HepG2 (cell line): ENCODE data around the gene MYL11. TPM values are rescaled to one million over a fixed set of nuclear protein-coding genes. Genes with fewer than 3 reads are reported as not detected.
A peak's percentile ranks its signal among the peaks of the same experiment; 100 is the strongest.

Source experiments
- ARID2 ChIP-seq: sonication (generic); formaldehyde crosslinking; IDR thresholded peaks from 2 replicates; pipeline ENCODE4 v1.8.1; 2022; ENCODE audit warnings: mild to moderate bottlenecking, missing genetic modification reagents, borderline replicate concordance
- ATM ChIP-seq: fragments of 450-650 bp; IDR thresholded peaks from 2 replicates; pipeline ENCODE4 v1.7.1; 2017; ENCODE audit warnings: mild to moderate bottlenecking, borderline replicate concordance
- CHD2 ChIP-seq: IDR thresholded peaks from 2 replicates; pipeline ENCODE4 v1.6.1; 2011; ENCODE audit warnings: low read depth, low read length, improper control_type of control experiment
- DPF2 ChIP-seq: sonication (generic); formaldehyde crosslinking; IDR thresholded peaks from 2 replicates; pipeline ENCODE4 v1.4.0; 2020; ENCODE audit warnings: mild to moderate bottlenecking, low read depth, missing genetic modification reagents, borderline replicate concordance
- HDAC6 ChIP-seq: fragments of 200-600 bp; sonication (generic); IDR thresholded peaks from 2 replicates; pipeline ENCODE4 v1.7.0; 2017; ENCODE audit warnings: mild to moderate bottlenecking, antibody characterized with exemption, low read length, low read depth
- KDM3A ChIP-seq: IDR thresholded peaks from 2 replicates; pipeline ENCODE4 v1.6.1; 2018; ENCODE audit warnings: low read depth, missing compliant biosample characterization
- LCORL ChIP-seq, 2 experiments: fragments of 450-650 bp in 1 of 2; sonication (generic) in 1 of 2; formaldehyde crosslinking in 1 of 2; IDR thresholded peaks; 2 replicates each; pipeline versions ENCODE4 v1.5.0 to v1.6.1; 2017 to 2020; ENCODE audit warnings: antibody characterized with exemption in 1 of 2, missing genetic modification reagents in 1 of 2
- MBNL3 ChIP-seq: fragments of 250-450 bp; sonication (Bioruptor Pico); conservative IDR thresholded peaks from 2 replicates; pipeline ENCODE4 v1.8.0; 2022; ENCODE audit warnings: mild to moderate bottlenecking, inconsistent platforms
- MTA3 ChIP-seq: sonication (generic); formaldehyde crosslinking; IDR thresholded peaks from 2 replicates; pipeline ENCODE4 v1.4.0; 2020; ENCODE audit warnings: missing genetic modification reagents
- NFIB ChIP-seq: sonication (generic); formaldehyde crosslinking; IDR thresholded peaks from 2 replicates; pipeline ENCODE4 v1.9.0; 2021; ENCODE audit warnings: missing genetic modification reagents, mild to moderate bottlenecking, borderline replicate concordance
- PHF21A ChIP-seq: sonication (generic); formaldehyde crosslinking; IDR thresholded peaks from 2 replicates; pipeline ENCODE4 v1.5.0; 2020; ENCODE audit warnings: mild to moderate bottlenecking, missing genetic modification reagents
- RARA ChIP-seq: IDR thresholded peaks from 2 replicates; pipeline ENCODE4 v1.6.1; 2016; ENCODE audit warnings: missing genetic modification reagents, missing compliant biosample characterization
- RFXAP ChIP-seq: sonication (generic); formaldehyde crosslinking; IDR thresholded peaks from 2 replicates; pipeline ENCODE4 v1.4.0; 2020; ENCODE audit warnings: missing genetic modification reagents, borderline replicate concordance
- SNRNP70 ChIP-seq: fragments of 200-400 bp; formaldehyde crosslinking; IDR thresholded peaks from 2 replicates; pipeline ENCODE4 v1.6.1; 2017; ENCODE audit warnings: mild to moderate bottlenecking, low read depth, low read length, moderate library complexity
- SP4 ChIP-seq: sonication (generic); formaldehyde crosslinking; IDR thresholded peaks from 2 replicates; pipeline ENCODE4 v1.8.1; 2023; ENCODE audit warnings: mild to moderate bottlenecking, missing genetic modification reagents
- U2AF1 ChIP-seq: fragments of 200-400 bp; formaldehyde crosslinking; optimal IDR thresholded peaks from 2 replicates; pipeline ENCODE3; 2017; ENCODE audit warnings: mild to moderate bottlenecking, low read depth, low read length
- ZIK1 ChIP-seq: sonication (generic); formaldehyde crosslinking; IDR thresholded peaks from 2 replicates; pipeline ENCODE4 v1.5.0; 2020; ENCODE audit warnings: mild to moderate bottlenecking, low read depth, missing genetic modification reagents, borderline replicate concordance
- ZNF296 ChIP-seq: sonication (generic); formaldehyde crosslinking; conservative IDR thresholded peaks from 2 replicates; pipeline ENCODE4 v1.5.0; 2020; ENCODE audit warnings: mild to moderate bottlenecking, missing genetic modification reagents
- ZNF329 ChIP-seq: sonication (generic); formaldehyde crosslinking; IDR thresholded peaks from 2 replicates; pipeline ENCODE4 v1.9.0; 2021; ENCODE audit warnings: low read depth, mild to moderate bottlenecking, missing genetic modification reagents
- ZNF558 ChIP-seq: sonication (generic); formaldehyde crosslinking; IDR thresholded peaks from 2 replicates; pipeline ENCODE4 v1.9.0; 2022; ENCODE audit warnings: mild to moderate bottlenecking, missing genetic modification reagents, borderline replicate concordance
- ZNF567 ChIP-seq: sonication (generic); formaldehyde crosslinking; IDR thresholded peaks from 2 replicates; pipeline ENCODE4 v1.8.1; 2023; ENCODE audit warnings: mild to moderate bottlenecking, missing genetic modification reagents, borderline replicate concordance
- ZNF577 ChIP-seq: sonication (generic); formaldehyde crosslinking; IDR thresholded peaks from 2 replicates; pipeline ENCODE4 v1.4.0; 2020; ENCODE audit warnings: mild to moderate bottlenecking, low read depth, missing genetic modification reagents, borderline replicate concordance
- ZNF615 ChIP-seq: sonication (generic); formaldehyde crosslinking; IDR thresholded peaks from 2 replicates; pipeline ENCODE4 v1.5.0; 2020; ENCODE audit warnings: mild to moderate bottlenecking, missing genetic modification reagents, borderline replicate concordance
- ZNF776 ChIP-seq: sonication (generic); formaldehyde crosslinking; IDR thresholded peaks from 2 replicates; pipeline ENCODE4 v1.4.0; 2020; ENCODE audit warnings: mild to moderate bottlenecking, missing genetic modification reagents
- ZNF83 ChIP-seq: sonication (generic); formaldehyde crosslinking; IDR thresholded peaks from 2 replicates; pipeline ENCODE4 v1.4.0; 2020; ENCODE audit warnings: missing genetic modification reagents, mild to moderate bottlenecking, borderline replicate concordance
- polyA plus RNA-seq, 8 experiments: library from polyadenylated mRNA; depleted of rRNA in 3 of 8; stranded (reverse) in 7 of 8; unstranded in 1 of 8; fragments of >200 nt; fragmentation: Illumina TruSeq in 4 of 8; extraction: Trizol in 4 of 8; gene quantifications; 2 replicates each; pipeline versions ENCODE4 v1.2.1 to v1.2.3, GENCODE V29; 2011 to 2016; ENCODE audit warnings: low read depth in 4 of 8, missing spikeins in 1 of 8, mixed read lengths in 1 of 8; ENCODE audit not compliant: insufficient read depth in 1 of 8
- total RNA-seq, 5 experiments: library from RNA; depleted of rRNA; stranded (reverse); fragments of >200 nt; fragmentation: Illumina TruSeq; extraction: Trizol; gene quantifications; 2 replicates each; pipeline ENCODE4 v1.2.3, GENCODE V29; 2016; ENCODE audit warnings: low read depth in 1 of 5
- TF ChIP-seq, protein P1 (sequence below): sonication (generic); formaldehyde crosslinking; IDR thresholded peaks from 2 replicates; pipeline ENCODE4 v1.4.0; 2020; ENCODE audit warnings: missing genetic modification reagents
- TF ChIP-seq, protein P2 (sequence below): sonication (generic); formaldehyde crosslinking; IDR thresholded peaks from 2 replicates; pipeline ENCODE4 v1.4.0; 2020; ENCODE audit warnings: mild to moderate bottlenecking, missing genetic modification reagents
- TF ChIP-seq, protein P3 (sequence below): IDR thresholded peaks from 2 replicates; pipeline ENCODE4 v1.6.1; 2016

MYL11 gene
- total and polyA plus RNA-seq, 2 of the 13 experiments (the other 11 are each of a cell fraction or from before 2014, with no cell fraction given): not detected

DNA sequence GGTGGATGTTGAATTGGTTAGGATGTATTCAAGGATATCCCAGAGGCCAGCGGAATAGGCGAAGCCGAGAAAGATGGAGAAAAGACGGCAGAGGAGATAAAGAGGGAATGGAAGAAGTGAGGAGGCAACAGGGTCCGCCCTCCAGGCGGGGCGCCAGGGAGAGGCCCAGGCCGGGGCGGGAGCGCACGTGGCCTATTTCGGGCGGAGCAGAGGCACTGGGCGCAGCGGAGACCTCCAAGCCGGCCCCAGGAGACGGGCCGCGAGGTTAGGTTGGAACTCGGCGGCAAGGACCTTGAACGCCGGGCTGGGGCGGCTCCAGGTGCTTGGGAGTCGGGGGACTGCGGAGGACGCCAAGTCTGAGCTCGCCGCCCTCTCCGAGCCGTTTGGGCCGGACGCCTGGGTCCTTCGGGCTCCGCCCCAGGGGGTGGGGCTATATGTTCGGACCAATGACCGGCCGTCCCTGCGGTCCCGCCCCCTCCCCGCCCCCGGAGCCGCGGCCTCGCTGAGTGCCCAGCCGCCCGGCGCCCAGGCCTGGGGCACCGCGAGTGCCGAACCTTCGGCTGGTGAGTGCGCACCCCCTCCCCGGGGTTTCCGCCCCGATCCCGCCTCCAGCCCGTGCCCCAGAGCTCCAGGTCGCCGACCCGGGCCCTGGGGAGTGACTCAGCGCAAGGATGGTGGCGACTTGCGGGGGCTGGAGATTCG lies 32.7 kb downstream of the MYL11 start, which contains the start of gene ZNF771 (continued):
- TF ChIP-seq ZNF567 (no peak; the same call in 1 of the 2 replicates), ZNF558 (CRISPR knock-in tag) (peak; percentile 64; the same call in 1 of the 2 replicates), SP4 (CRISPR knock-in tag) (peak; percentile 99), ZNF329 (peak; percentile 79; the same call in 1 of the 2 replicates), CHD2 (peak; percentile 26; the same call in 1 of the 2 replicates), KDM3A (CRISPR knock-in tag) (no peak), LCORL (IDR thresholded peaks at IDR 0.05) (0 out of 2 replicates have a peak, but pooled peaks have one; percentile 8), LCORL (CRISPR knock-in tag; IDR thresholded peaks at IDR 0.05) (peak; percentile 96), ZNF83 (CRISPR knock-in tag) (peak; percentile 49), RFXAP (peak; percentile 48; the same call in 1 of the 2 replicates), ZNF776 (CRISPR knock-in tag) (peak; percentile 87; the same call in 1 of the 2 replicates), PHF21A (CRISPR knock-in tag) (peak; percentile 61), U2AF1 (peak; percentile 60), MTA3 (CRISPR knock-in tag) (no peak), ZNF577 (CRISPR knock-in tag) (no peak), ZNF296 (CRISPR knock-in tag) (peak; percentile 50; the same call in 1 of the 2 replicates), ARID2 (CRISPR knock-in tag) (peak; percentile 90; the same call in 1 of the 2 replicates), ATM (no peak), SNRNP70 (no peak), ZNF615 (CRISPR knock-in tag) (no peak), DPF2 (CRISPR knock-in tag) (no peak), NFIB (CRISPR knock-in tag) (no peak), MBNL3 (CRISPR knock-in tag) (no peak), ZIK1 (CRISPR knock-in tag) (peak; percentile 64; the same call in 1 of the 2 replicates), HDAC6 (no peak), RARA (CRISPR knock-in tag) (peak; percentile 19; the same call in 1 of the 2 replicates)
- TF ChIP-seq, protein P1, sequence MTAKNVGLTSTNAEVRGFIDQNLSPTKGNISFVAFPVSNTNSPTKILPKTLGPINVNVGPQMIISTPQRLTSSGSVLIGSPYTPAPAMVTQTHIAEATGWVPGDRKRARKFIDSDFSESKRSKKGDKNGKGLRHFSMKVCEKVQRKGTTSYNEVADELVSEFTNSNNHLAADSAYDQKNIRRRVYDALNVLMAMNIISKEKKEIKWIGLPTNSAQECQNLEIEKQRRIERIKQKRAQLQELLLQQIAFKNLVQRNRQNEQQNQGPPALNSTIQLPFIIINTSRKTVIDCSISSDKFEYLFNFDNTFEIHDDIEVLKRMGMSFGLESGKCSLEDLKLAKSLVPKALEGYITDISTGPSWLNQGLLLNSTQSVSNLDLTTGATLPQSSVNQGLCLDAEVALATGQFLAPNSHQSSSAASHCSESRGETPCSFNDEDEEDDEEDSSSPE (CRISPR knock-in tag): peak; percentile 67
- TF ChIP-seq, protein P2, sequence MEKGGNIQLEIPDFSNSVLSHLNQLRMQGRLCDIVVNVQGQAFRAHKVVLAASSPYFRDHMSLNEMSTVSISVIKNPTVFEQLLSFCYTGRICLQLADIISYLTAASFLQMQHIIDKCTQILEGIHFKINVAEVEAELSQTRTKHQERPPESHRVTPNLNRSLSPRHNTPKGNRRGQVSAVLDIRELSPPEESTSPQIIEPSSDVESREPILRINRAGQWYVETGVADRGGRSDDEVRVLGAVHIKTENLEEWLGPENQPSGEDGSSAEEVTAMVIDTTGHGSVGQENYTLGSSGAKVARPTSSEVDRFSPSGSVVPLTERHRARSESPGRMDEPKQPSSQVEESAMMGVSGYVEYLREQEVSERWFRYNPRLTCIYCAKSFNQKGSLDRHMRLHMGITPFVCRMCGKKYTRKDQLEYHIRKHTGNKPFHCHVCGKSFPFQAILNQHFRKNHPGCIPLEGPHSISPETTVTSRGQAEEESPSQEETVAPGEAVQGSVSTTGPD (CRISPR knock-in tag): 0 out of 2 replicates have a peak, but pooled peaks have one; percentile 19
- TF ChIP-seq, protein P3, sequence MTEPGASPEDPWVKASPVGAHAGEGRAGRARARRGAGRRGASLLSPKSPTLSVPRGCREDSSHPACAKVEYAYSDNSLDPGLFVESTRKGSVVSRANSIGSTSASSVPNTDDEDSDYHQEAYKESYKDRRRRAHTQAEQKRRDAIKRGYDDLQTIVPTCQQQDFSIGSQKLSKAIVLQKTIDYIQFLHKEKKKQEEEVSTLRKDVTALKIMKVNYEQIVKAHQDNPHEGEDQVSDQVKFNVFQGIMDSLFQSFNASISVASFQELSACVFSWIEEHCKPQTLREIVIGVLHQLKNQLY (CRISPR knock-in tag): no peak
